IMR-90 (cell line): Measurements from ENCODE around the gene PRKAG2. TPM values are rescaled to one million over a fixed set of nuclear protein-coding genes. Genes with fewer than 3 reads are reported as not detected.

ENCODE experiments used
- ATAC-seq: fragments of 200-7000 bp; cut with Tn5 transposase; 2 replicates; pipeline ENCODE4 v1.9.1; 2020; ENCODE audit warnings: low read depth, mild to moderate bottlenecking, moderate library complexity
- BruUV-seq: library from RNA; stranded (reverse); fragments of 400-500 nt; replicated peaks from 2 replicates; lab custom pipeline; 2021; lab: Mats Ljungman, UMichigan
- CTCF ChIA-PET: fragments of 300-600 bp; formaldehyde crosslinking; extraction: SDS; loops from one replicate; lab custom pipeline; 2021; ENCODE audit warnings: antibody characterized with exemption; lab: Yijun Ruan, JAX
- POLR2A ChIA-PET: fragments of 300-600 bp; sonication (Branson Sonifier 250); formaldehyde crosslinking; loops from one replicate; lab custom pipeline; 2022; ENCODE audit warnings: antibody characterized with exemption; ENCODE audit not compliant: unreplicated experiment; lab: Charles Lee
- DNase-seq: peaks from one replicate; pipeline ENCODE4 v3.0.0; 2013
- H2AFZ ChIP-seq: replicated peaks from 2 replicates; pipeline ENCODE3; 2013; ENCODE audit warnings: low read length, mild to moderate bottlenecking; ENCODE audit not compliant: poor library complexity
- H2AK5ac ChIP-seq: 2 replicates; pipeline ENCODE4 v1.6.1; 2013; ENCODE audit warnings: low read depth, low read length, inconsistent platforms
- H2AK9ac ChIP-seq: replicated peaks from 2 replicates; pipeline ENCODE3; 2013; ENCODE audit warnings: mild to moderate bottlenecking, low read depth, low read length, moderate library complexity; ENCODE audit not compliant: poor library complexity
- H2BK120ac ChIP-seq: 2 replicates; pipeline ENCODE4 v1.6.1; 2013; ENCODE audit warnings: low read depth, low read length, inconsistent platforms
- H2BK15ac ChIP-seq: 3 replicates; pipeline ENCODE4 v1.6.1; 2013; ENCODE audit warnings: low read depth, low read length, inconsistent platforms
- H2BK20ac ChIP-seq: 2 replicates; pipeline ENCODE4 v1.6.1; 2013; ENCODE audit warnings: low read depth, mild to moderate bottlenecking, inconsistent platforms, low read length, moderate library complexity
- H2BK5ac ChIP-seq: 2 replicates; pipeline ENCODE4 v1.6.1; 2013; ENCODE audit warnings: mild to moderate bottlenecking, low read depth, low read length, inconsistent platforms; ENCODE audit not compliant: poor library complexity, severe bottlenecking
- H3K14ac ChIP-seq: replicated peaks from 2 replicates; pipeline ENCODE4 v1.6.1; 2013; ENCODE audit warnings: low read depth, low read length, inconsistent platforms
- H3K18ac ChIP-seq: 2 replicates; pipeline ENCODE4 v1.6.1; 2013; ENCODE audit warnings: low read depth, low read length, control low read depth
- H3K23ac ChIP-seq: 2 replicates; pipeline ENCODE4 v1.6.1; 2013; ENCODE audit warnings: low read depth, low read length, inconsistent platforms
- H3K27ac ChIP-seq: 2 replicates; pipeline ENCODE4 v1.5.1; 2013; ENCODE audit warnings: mild to moderate bottlenecking, control low read depth, low read length; ENCODE audit not compliant: insufficient read depth
- H3K27me3 ChIP-seq: 2 replicates; pipeline ENCODE4 v1.6.1; 2013; ENCODE audit warnings: low read length; ENCODE audit not compliant: control insufficient read depth, insufficient read depth
- H3K36me3 ChIP-seq: 2 replicates; pipeline ENCODE4 v1.6.1; 2013; ENCODE audit warnings: low read length, mixed read lengths; ENCODE audit not compliant: control insufficient read depth, insufficient read depth
- H3K4ac ChIP-seq: 2 replicates; pipeline ENCODE4 v1.6.1; 2013; ENCODE audit warnings: low read depth, low read length, inconsistent platforms
- H3K4me1 ChIP-seq: 2 replicates; pipeline ENCODE4 v1.6.1; 2013; ENCODE audit warnings: low read length, mixed read lengths; ENCODE audit not compliant: control insufficient read depth, insufficient read depth
- H3K4me2 ChIP-seq: 2 replicates; pipeline ENCODE4 v1.6.1; 2013; ENCODE audit warnings: low read depth, mild to moderate bottlenecking, control low read depth, low read length, moderate library complexity
- H3K4me3 ChIP-seq: 2 replicates; pipeline ENCODE4 v1.5.1; 2013; ENCODE audit warnings: low read depth, mild to moderate bottlenecking, control low read depth, low read length, moderate library complexity; ENCODE audit not compliant: insufficient read depth
- H3K56ac ChIP-seq: 2 replicates; pipeline ENCODE4 v1.6.1; 2013; ENCODE audit warnings: low read length, inconsistent platforms; ENCODE audit not compliant: insufficient read depth; ENCODE audit errors: extremely low read depth
- H3K79me1 ChIP-seq, 2 experiments: 2 replicates each; pipeline ENCODE4 v1.6.1; 2013; ENCODE audit warnings: low read length in 2 of 2, inconsistent platforms in 1 of 2, low read depth in 1 of 2
- H3K9ac ChIP-seq: 2 replicates; pipeline ENCODE4 v1.6.1; 2013; ENCODE audit warnings: low read depth, low read length, control low read depth
- H3K9me1 ChIP-seq: 2 replicates; pipeline ENCODE4 v1.6.1; 2013; ENCODE audit warnings: low read length, inconsistent platforms; ENCODE audit not compliant: insufficient read depth
- H3K9me3 ChIP-seq: 2 replicates; pipeline ENCODE4 v1.6.1; 2013; ENCODE audit warnings: low read length; ENCODE audit not compliant: control insufficient read depth, insufficient read depth
- H4K20me1 ChIP-seq: 2 replicates; pipeline ENCODE4 v1.6.1; 2013; ENCODE audit warnings: low read length, inconsistent platforms; ENCODE audit not compliant: insufficient read depth
- H4K5ac ChIP-seq: 2 replicates; pipeline ENCODE4 v1.6.1; 2013; ENCODE audit warnings: mild to moderate bottlenecking, low read depth, low read length, control low read depth
- H4K8ac ChIP-seq, 2 experiments: 2 replicates each; pipeline ENCODE4 v1.6.1; 2013; ENCODE audit warnings: low read depth in 2 of 2, low read length in 2 of 2, control low read depth in 1 of 2, inconsistent platforms in 1 of 2
- H4K91ac ChIP-seq: 2 replicates; pipeline ENCODE4 v1.6.1; 2013; ENCODE audit warnings: low read depth, low read length, inconsistent platforms; ENCODE audit not compliant: insufficient read depth
- BHLHE40 ChIP-seq: fragments of 150-350 bp; IDR thresholded peaks from 2 replicates; pipeline ENCODE4 v1.6.1; 2016; ENCODE audit warnings: mild to moderate bottlenecking, low read depth, low read length
- CEBPB ChIP-seq: IDR thresholded peaks from 2 replicates; pipeline ENCODE4 v1.6.1; 2012; ENCODE audit warnings: low read depth, low read length, improper control_type of control experiment
- CHD1 ChIP-seq: IDR thresholded peaks from 2 replicates; pipeline ENCODE4 v1.6.1; 2012; ENCODE audit warnings: low read depth, low read length, improper control_type of control experiment
- CTCF ChIP-seq: conservative IDR thresholded peaks from 2 replicates; pipeline ENCODE4 v1.5.1; 2012; ENCODE audit warnings: mild to moderate bottlenecking, low read depth, low read length, improper control_type of control experiment
- FOS ChIP-seq: fragments of 150-350 bp; IDR thresholded peaks from 2 replicates; pipeline ENCODE4 v1.6.1; 2016; ENCODE audit warnings: low read depth, low read length
- MAFK ChIP-seq: IDR thresholded peaks from 2 replicates; pipeline ENCODE4 v1.6.1; 2012; ENCODE audit warnings: low read depth, low read length, improper control_type of control experiment
- MAZ ChIP-seq: IDR thresholded peaks from 2 replicates; pipeline ENCODE4 v1.6.1; 2012; ENCODE audit warnings: low read depth, mild to moderate bottlenecking, low read length, improper control_type of control experiment, moderate library complexity, borderline replicate concordance
- MXI1 ChIP-seq: IDR thresholded peaks from 2 replicates; pipeline ENCODE4 v1.6.1; 2012; ENCODE audit warnings: low read depth, mild to moderate bottlenecking, low read length, moderate library complexity, borderline replicate concordance
- NFE2L2 ChIP-seq: fragments of 150-350 bp; IDR thresholded peaks from 2 replicates; pipeline ENCODE4 v1.6.1; 2016; ENCODE audit warnings: low read depth, mild to moderate bottlenecking, low read length
- POLR2A ChIP-seq: IDR thresholded peaks from 2 replicates; pipeline ENCODE4 v1.6.1; 2012; ENCODE audit warnings: mild to moderate bottlenecking, low read depth, low read length
- RAD21 ChIP-seq: IDR thresholded peaks from 2 replicates; pipeline ENCODE4 v1.6.1; 2012; ENCODE audit warnings: low read length, improper control_type of control experiment
- RCOR1 ChIP-seq: IDR thresholded peaks from 2 replicates; pipeline ENCODE4 v1.6.1; 2012; ENCODE audit warnings: mild to moderate bottlenecking, low read length, improper control_type of control experiment; ENCODE audit not compliant: insufficient replicate concordance
- RFX5 ChIP-seq: IDR thresholded peaks from 2 replicates; pipeline ENCODE4 v1.8.0; 2012; ENCODE audit warnings: low read depth, mild to moderate bottlenecking, low read length, moderate library complexity
- SMC3 ChIP-seq: fragments of 150-350 bp; IDR thresholded peaks from 2 replicates; pipeline ENCODE4 v1.6.1; 2016; ENCODE audit warnings: low read depth, mild to moderate bottlenecking, antibody characterized with exemption, low read length, moderate library complexity
- WGBS, 2 experiments: methylation state at CpG; one replicate each; pipeline versions ENCODE4 v1.1.5 to v1.1.7; 2013; ENCODE audit warnings: missing lambda C conversion rate in 2 of 2; ENCODE audit not compliant: insufficient read length in 1 of 2; ENCODE audit errors: extremely low coverage in 2 of 2; 5-methylcytosine and 5-hydroxymethylcytosine counted together
- dilution Hi-C: fragments of 300-500 bp; cut with HindIII; formaldehyde crosslinking; loops from one replicate; pipeline ENCODE4 v1.14.3; 2018; ENCODE audit warnings: low sequenced_read_pairs; ENCODE audit not compliant: unreplicated experiment
- in situ Hi-C: fragments of 300-500 bp; cut with MboI; formaldehyde crosslinking; loops from 3 replicates; pipeline ENCODE4 v1.14.3; 2019; ENCODE audit warnings: low sequenced_read_pairs, inconsistent platforms, mixed read lengths
- intact Hi-C: fragments of 100-400 bp; cut with micrococcal nuclease; formaldehyde crosslinking; loops from 2 replicates; pipeline ENCODE4 v1.10.0; 2022
- polyA plus RNA-seq, 3 experiments: library from polyadenylated mRNA; depleted of rRNA; stranded (reverse); fragments of >200 nt; gene quantifications; 2 replicates each; pipeline ENCODE4 v1.2.3, GENCODE V29; 2012; ENCODE audit warnings: low replicate concordance in 1 of 3
- total RNA-seq: library from RNA; depleted of rRNA; stranded (reverse); fragments of >200 nt; gene quantifications from 2 replicates; pipeline ENCODE4 v1.2.3, GENCODE V29; 2012
- TF ChIP-seq, protein P1 (sequence below): fragments of 150-350 bp; IDR thresholded peaks from 2 replicates; pipeline ENCODE4 v1.6.1; 2017; ENCODE audit warnings: mild to moderate bottlenecking, antibody characterized with exemption, low read length, low read depth
- TF ChIP-seq, protein P2 (sequence below): fragments of 150-350 bp; IDR thresholded peaks from 2 replicates; pipeline ENCODE4 v1.6.1; 2016; ENCODE audit warnings: low read depth, mild to moderate bottlenecking, low read length, moderate library complexity, borderline replicate concordance

PRKAG2 gene
- total and polyA plus RNA-seq, 2 of the 4 experiments (the other 2 are of a cell fraction), result 15.4 to 21.6 TPM

DNA sequence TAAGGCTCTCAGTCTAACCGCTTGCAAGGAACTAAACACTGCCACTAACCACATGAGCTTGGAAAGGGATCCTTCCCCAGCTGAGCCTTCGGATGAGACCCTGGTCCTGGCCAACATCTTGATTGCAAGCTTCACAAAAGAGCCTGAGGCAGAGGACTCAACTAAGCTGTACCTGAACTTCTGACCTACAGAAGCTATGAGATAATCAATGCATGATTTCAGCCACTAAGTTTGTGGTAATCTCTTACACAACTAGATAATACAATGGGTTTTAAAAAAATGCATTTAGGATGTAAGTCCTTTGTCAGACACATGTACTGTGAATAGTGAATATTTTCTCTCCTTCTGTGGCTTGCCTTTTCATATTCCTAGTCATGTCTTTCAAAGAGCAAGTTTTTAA, 231.6 kb downstream of the PRKAG2 start:
- no peak overlapping the region for H3K4ac ChIP-seq
- no peak overlapping the region for H2BK20ac ChIP-seq
- no peak overlapping the region for H3K18ac ChIP-seq
- no peak for TF ChIP-seq MAZ
- TF ChIP-seq CEBPB, result no peak
- no peak for TF ChIP-seq NFE2L2
- TF ChIP-seq, protein P1, sequence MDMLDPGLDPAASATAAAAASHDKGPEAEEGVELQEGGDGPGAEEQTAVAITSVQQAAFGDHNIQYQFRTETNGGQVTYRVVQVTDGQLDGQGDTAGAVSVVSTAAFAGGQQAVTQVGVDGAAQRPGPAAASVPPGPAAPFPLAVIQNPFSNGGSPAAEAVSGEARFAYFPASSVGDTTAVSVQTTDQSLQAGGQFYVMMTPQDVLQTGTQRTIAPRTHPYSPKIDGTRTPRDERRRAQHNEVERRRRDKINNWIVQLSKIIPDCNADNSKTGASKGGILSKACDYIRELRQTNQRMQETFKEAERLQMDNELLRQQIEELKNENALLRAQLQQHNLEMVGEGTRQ, result no peak
- no peak for TF ChIP-seq RCOR1
- TF ChIP-seq CHD1, result no peak
- no peak for TF ChIP-seq MXI1
- no peak for TF ChIP-seq CTCF
- TF ChIP-seq RFX5, result no peak
- no peak for TF ChIP-seq BHLHE40
- TF ChIP-seq MAFK, result no peak
- TF ChIP-seq FOS, result no peak
- TF ChIP-seq POLR2A, result no peak
- no peak for TF ChIP-seq RAD21
- TF ChIP-seq, protein P2, sequence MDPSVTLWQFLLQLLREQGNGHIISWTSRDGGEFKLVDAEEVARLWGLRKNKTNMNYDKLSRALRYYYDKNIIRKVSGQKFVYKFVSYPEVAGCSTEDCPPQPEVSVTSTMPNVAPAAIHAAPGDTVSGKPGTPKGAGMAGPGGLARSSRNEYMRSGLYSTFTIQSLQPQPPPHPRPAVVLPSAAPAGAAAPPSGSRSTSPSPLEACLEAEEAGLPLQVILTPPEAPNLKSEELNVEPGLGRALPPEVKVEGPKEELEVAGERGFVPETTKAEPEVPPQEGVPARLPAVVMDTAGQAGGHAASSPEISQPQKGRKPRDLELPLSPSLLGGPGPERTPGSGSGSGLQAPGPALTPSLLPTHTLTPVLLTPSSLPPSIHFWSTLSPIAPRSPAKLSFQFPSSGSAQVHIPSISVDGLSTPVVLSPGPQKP, result no peak
- TF ChIP-seq SMC3, result no peak
- no peak overlapping the region for H2BK120ac ChIP-seq
- in situ Hi-C loops (no loop called here), intact Hi-C loops (no loop called here), dilution Hi-C loops (no loop called here)
- H4K5ac ChIP-seq, result no peak overlapping the region
- H3K9me3 ChIP-seq, result peaks cover 5% of the 10 kb centered on the region
- CTCF ChIA-PET, result interaction anchor here (0.7 kb wide), 1 partner anchor 14 kb away, joined by 3 read pairs; no protein-coding TSS in a partner anchor
- H2BK15ac ChIP-seq, result no peak overlapping the region
- H3K9ac ChIP-seq, result no peak overlapping the region
- peaks cover 14% of the 10 kb centered on the region for H3K9me1 ChIP-seq
- no TSS peak for BruUV-seq
- H3K14ac ChIP-seq, result no peak overlapping the region
- no peaks in the 10 kb centered on the region for H3K36me3 ChIP-seq
- no peak for ATAC-seq
- no peak overlapping the region for H2AK9ac ChIP-seq
- H3K27me3 ChIP-seq, result no peaks in the 10 kb centered on the region
- no peak overlapping the region for H3K27ac ChIP-seq
- no peak overlapping the region for H4K91ac ChIP-seq
- H3K23ac ChIP-seq, result no peak overlapping the region
- H4K8ac ChIP-seq, result no peak overlapping the region
- no peak overlapping the region for H2AK5ac ChIP-seq
- H3K56ac ChIP-seq, result no peak overlapping the region
- H3K4me3 ChIP-seq, result no peak overlapping the region
- POLR2A ChIA-PET, result no interaction called here
- DNase-seq, result no peak
- H3K4me2 ChIP-seq, result no peak overlapping the region
- H4K20me1 ChIP-seq, result no peaks in the 10 kb centered on the region
- WGBS, 2 experiments, result no CpG with 5 or more reads among the region's 2 CpGs
- H2AFZ ChIP-seq, result no peak overlapping the region
- no peaks in the 10 kb centered on the region for H3K79me1 ChIP-seq
- peaks cover 9% of the 10 kb centered on the region for H3K4me1 ChIP-seq
- no peak overlapping the region for H2BK5ac ChIP-seq
